RWPE2 (cell line): ENCODE data around the gene LHX5.

Experiments used
- ATAC-seq: fragments of 200-7000 bp; cut with Tn5 transposase; 3 replicates; pipeline ENCODE4 v1.9.1; 2021; ENCODE audit warnings: low read depth
- DNase-seq: peaks from one replicate; pipeline ENCODE4 v3.0.0-alpha.2; 2020; ENCODE audit warnings: low spot score
- H3K27ac ChIP-seq: fragments of 450-650 bp; 2 replicates; pipeline ENCODE4 v1.5.1; 2017; ENCODE audit warnings: mild to moderate bottlenecking; ENCODE audit not compliant: poor library complexity, severe bottlenecking
- H3K27me3 ChIP-seq: fragments of 250-450 bp; sonication (Bioruptor Pico); 2 replicates; pipeline ENCODE4 v1.5.1; 2021; ENCODE audit warnings: mild to moderate bottlenecking, moderate library complexity; ENCODE audit not compliant: insufficient read depth, poor library complexity, severe bottlenecking
- H3K36me3 ChIP-seq: fragments of 250-450 bp; sonication (Bioruptor Pico); 2 replicates; pipeline ENCODE4 v1.5.1; 2020; ENCODE audit warnings: low read depth, mild to moderate bottlenecking, moderate library complexity
- H3K4me1 ChIP-seq: fragments of 250-450 bp; sonication (Bioruptor Pico); 2 replicates; pipeline ENCODE4 v1.5.1; 2021; ENCODE audit warnings: mild to moderate bottlenecking, moderate library complexity; ENCODE audit not compliant: insufficient read depth, poor library complexity, severe bottlenecking
- H3K4me3 ChIP-seq: fragments of 250-450 bp; sonication (Bioruptor Pico); 2 replicates; pipeline ENCODE4 v1.5.1; 2021; ENCODE audit warnings: mild to moderate bottlenecking, moderate library complexity; ENCODE audit not compliant: severe bottlenecking
- H3K9me3 ChIP-seq: fragments of 250-450 bp; sonication (Bioruptor Pico); 2 replicates; pipeline ENCODE4 v1.5.1; 2021; ENCODE audit warnings: mild to moderate bottlenecking, moderate library complexity; ENCODE audit not compliant: severe bottlenecking
- TF ChIP-seq, protein P1 (sequence below): fragments of 450-650 bp; IDR thresholded peaks from one replicate; pipeline ENCODE4 v1.5.1; 2017; ENCODE audit warnings: mild to moderate bottlenecking, moderate library complexity; ENCODE audit not compliant: poor library complexity, severe bottlenecking

Gene LHX5

DNA sequence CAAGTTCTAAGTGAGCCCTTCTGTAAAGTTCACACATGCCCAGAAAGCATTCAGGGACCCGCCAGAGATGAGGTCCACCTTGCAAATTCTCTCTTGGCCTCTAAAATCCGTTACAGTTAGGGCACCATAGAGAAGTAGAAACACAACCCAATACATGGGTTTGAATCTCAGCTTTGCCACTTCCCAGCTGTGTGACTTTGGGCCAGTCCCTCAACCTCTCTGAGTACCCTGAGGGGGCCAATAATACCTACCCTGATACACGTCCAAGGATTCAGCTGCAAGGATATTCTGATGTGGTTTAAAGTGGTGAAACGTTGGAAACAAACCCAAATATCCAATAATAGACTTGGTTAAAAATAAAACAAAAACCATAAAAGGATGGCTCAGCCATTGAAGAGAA is 11.7 kb downstream of the LHX5 start:
- ATAC-seq, result no peak
- no peak overlapping the region for H3K27ac ChIP-seq
- no peaks in the 10 kb centered on the region for H3K4me1 ChIP-seq
- DNase-seq, result no peak
- TF ChIP-seq, protein P1, sequence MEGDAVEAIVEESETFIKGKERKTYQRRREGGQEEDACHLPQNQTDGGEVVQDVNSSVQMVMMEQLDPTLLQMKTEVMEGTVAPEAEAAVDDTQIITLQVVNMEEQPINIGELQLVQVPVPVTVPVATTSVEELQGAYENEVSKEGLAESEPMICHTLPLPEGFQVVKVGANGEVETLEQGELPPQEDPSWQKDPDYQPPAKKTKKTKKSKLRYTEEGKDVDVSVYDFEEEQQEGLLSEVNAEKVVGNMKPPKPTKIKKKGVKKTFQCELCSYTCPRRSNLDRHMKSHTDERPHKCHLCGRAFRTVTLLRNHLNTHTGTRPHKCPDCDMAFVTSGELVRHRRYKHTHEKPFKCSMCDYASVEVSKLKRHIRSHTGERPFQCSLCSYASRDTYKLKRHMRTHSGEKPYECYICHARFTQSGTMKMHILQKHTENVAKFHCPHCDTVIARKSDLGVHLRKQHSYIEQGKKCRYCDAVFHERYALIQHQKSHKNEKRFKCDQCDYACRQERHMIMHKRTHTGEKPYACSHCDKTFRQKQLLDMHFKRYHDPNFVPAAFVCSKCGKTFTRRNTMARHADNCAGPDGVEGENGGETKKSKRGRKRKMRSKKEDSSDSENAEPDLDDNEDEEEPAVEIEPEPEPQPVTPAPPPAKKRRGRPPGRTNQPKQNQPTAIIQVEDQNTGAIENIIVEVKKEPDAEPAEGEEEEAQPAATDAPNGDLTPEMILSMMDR, result no peak
- H3K27me3 ChIP-seq, result peaks cover 39% of the 10 kb centered on the region
- H3K4me3 ChIP-seq, result no peak overlapping the region
- no peaks in the 10 kb centered on the region for H3K36me3 ChIP-seq
- H3K9me3 ChIP-seq, result no peaks in the 10 kb centered on the region

DNA sequence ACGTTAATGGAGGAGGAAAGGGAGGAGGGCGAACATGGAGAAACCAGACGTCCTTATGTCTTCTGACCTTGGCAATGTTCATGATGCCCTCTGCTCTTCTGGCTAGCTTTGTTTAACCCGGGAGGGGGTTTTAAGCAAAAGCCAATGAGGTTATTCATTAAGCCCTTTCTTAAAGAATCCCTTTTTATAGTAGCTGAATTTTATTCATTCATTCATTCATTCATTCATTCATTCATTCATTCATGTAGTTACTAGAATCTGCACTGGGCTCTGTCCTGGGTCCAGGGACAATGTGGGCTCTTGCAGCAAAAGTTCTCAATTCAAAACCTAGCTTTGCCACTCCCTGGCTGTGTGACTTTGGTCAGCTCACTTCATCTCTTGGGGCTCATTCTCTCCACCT is 14.0 kb downstream of the LHX5 start:
- Histone ChIP-seq H3K9me3 (no peaks in the 10 kb centered on the region), H3K4me1 (no peaks in the 10 kb centered on the region), H3K27me3 (peaks cover 16% of the 10 kb centered on the region), H3K36me3 (no peaks in the 10 kb centered on the region), H3K27ac (no peak overlapping the region), H3K4me3 (no peak overlapping the region)
- ATAC-seq, result no peak
- no peak for DNase-seq
- TF ChIP-seq, protein P1, result no peak

DNA sequence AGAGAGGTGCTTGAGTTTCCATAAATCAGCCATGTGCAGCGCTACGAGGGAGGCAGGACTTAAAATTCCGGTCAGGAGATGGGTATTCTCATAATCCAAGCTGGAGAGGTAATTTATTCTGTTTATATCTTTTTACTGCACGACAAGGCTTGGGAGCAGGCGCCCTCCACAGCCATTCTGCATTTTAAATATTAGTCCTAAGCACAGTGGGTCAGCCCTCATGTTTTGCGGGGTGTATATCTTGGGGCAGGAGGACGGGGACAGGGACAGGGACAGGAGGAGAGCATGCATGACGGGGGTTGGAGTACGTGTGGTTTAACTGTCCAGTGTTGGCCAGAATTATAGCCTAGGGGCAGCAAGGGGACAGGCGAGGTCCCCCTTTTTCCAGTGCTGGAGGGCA is 14.5 kb downstream of the LHX5 start:
- no peaks in the 10 kb centered on the region for H3K9me3 ChIP-seq
- TF ChIP-seq, protein P1, result no peak
- no peaks in the 10 kb centered on the region for H3K4me1 ChIP-seq
- no peak overlapping the region for H3K4me3 ChIP-seq
- ATAC-seq, result no peak
- H3K36me3 ChIP-seq, result no peaks in the 10 kb centered on the region
- peaks cover 12% of the 10 kb centered on the region for H3K27me3 ChIP-seq
- no peak for DNase-seq
- H3K27ac ChIP-seq, result no peak overlapping the region

DNA sequence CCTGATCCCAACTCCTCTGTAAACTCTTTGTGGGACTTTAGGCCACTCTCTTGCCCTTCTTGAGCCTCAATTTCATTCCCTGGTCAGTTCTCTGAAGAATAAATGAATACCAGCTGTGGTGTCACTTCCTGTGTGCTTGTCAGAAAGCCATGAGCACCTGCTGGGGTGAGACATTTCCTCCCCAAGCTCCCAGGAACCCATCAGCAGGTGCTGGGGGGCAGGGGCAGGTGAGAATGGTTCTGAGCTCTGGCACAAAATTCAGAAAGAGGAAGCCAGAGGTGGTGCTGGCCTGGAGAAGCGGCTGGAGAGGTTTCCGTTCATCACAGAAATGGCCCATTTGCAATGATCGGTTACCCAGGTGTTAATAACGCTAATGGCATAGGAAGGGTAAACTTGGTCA is 14.9 kb downstream of the LHX5 start:
- no peaks in the 10 kb centered on the region for H3K36me3 ChIP-seq
- no peak for ATAC-seq
- no peaks in the 10 kb centered on the region for H3K4me1 ChIP-seq
- TF ChIP-seq, protein P1, result no peak
- no peak overlapping the region for H3K27ac ChIP-seq
- peaks cover 9% of the 10 kb centered on the region for H3K27me3 ChIP-seq
- DNase-seq, result no peak
- no peak overlapping the region for H3K4me3 ChIP-seq
- no peaks in the 10 kb centered on the region for H3K9me3 ChIP-seq

DNA sequence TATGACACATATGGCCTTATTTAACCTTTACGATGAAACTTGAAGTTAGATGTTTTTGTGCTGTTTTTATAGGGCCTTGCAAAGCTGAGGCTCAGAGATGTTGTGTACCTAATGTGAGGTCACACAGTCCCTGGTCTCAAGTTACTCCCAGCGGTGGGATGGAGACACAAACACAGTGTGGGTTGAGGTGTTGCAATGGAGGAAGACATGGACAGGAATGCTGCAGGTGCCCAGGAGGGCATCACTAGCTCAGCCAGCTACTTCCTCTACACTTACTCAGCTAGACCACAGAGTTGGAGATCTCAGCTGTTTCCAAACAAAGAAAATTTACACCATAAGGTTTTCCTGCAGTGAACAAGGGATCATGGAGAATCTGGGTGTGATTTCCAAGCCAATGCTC is 15.5 kb downstream of the LHX5 start:
- Histone ChIP-seq H3K4me3 (no peak overlapping the region), H3K9me3 (no peaks in the 10 kb centered on the region), H3K27ac (no peak overlapping the region), H3K36me3 (no peaks in the 10 kb centered on the region), H3K27me3 (peaks cover 7% of the 10 kb centered on the region), H3K4me1 (no peaks in the 10 kb centered on the region)
- TF ChIP-seq, protein P1, result no peak
- no peak for DNase-seq
- no peak for ATAC-seq
